GM12878 (cell line): Measurements from ENCODE around the gene SMAGP. TPM values are rescaled to one million over a fixed set of nuclear protein-coding genes. Genes with fewer than 3 reads are reported as not detected.

Experiments
- ATAC-seq: fragments of 200-7000 bp; cut with Tn5 transposase; 3 replicates; pipeline ENCODE4 v1.9.1; 2020; ENCODE audit warnings: mild to moderate bottlenecking, moderate library complexity
- BruUV-seq: library from RNA; stranded (reverse); fragments of 400-500 nt; replicated peaks from 2 replicates; lab custom pipeline; 2021; lab: Mats Ljungman, UMichigan
- CTCF ChIA-PET: fragments of 300-600 bp; sonication (Branson Sonifier 250); formaldehyde crosslinking; extraction: SDS; loops from one replicate; lab custom pipeline; 2021; ENCODE audit warnings: inconsistent platforms; lab: Yijun Ruan, JAX
- POLR2A ChIA-PET: fragments of 350-600 bp; formaldehyde crosslinking; extraction: SDS; loops from one replicate; lab custom pipeline; 2021; ENCODE audit warnings: inconsistent platforms; lab: Charles Lee
- RAD21 ChIA-PET: fragments of 300-600 bp; sonication (Branson Sonifier 250); formaldehyde crosslinking; loops from one replicate; lab custom pipeline; 2023; ENCODE audit warnings: antibody characterized with exemption; ENCODE audit not compliant: unreplicated experiment; lab: Charles Lee
- SMC1A ChIA-PET: fragments of 300-600 bp; sonication (Branson Sonifier 250); formaldehyde crosslinking; loops from one replicate; lab custom pipeline; 2023; ENCODE audit not compliant: unreplicated experiment, uncharacterized antibody; lab: Charles Lee
- DNase-seq: peaks from one replicate; pipeline ENCODE4 v3.0.0-alpha.2; 2011; ENCODE audit warnings: low read depth, low spot score
- FAIRE-seq: peaks from 3 replicates; lab custom pipeline; 2011; peaks lifted over from hg19 to GRCh38; lab: Jason Lieb, UNC
- H2AFZ ChIP-seq: 2 replicates; pipeline ENCODE4 v1.6.0; 2011; ENCODE audit warnings: low read depth, low read length, control low read depth; ENCODE audit not compliant: control insufficient read depth
- H3K27ac ChIP-seq: 2 replicates; pipeline ENCODE4 v1.5.1; 2011; ENCODE audit warnings: control low read depth; ENCODE audit not compliant: control insufficient read depth, insufficient read depth
- H3K27me3 ChIP-seq, 2 experiments: replicated peaks in 1 of 2; 2 replicates each; pipeline versions ENCODE4 v1.6.0 to v1.6.1; 2011; ENCODE audit warnings: low read length in 1 of 2; ENCODE audit not compliant: control insufficient read depth in 2 of 2, insufficient read depth in 2 of 2
- H3K36me3 ChIP-seq, 2 experiments: 2 replicates each; pipeline ENCODE4 v1.5.1; 2011; ENCODE audit warnings: low read length in 1 of 2; ENCODE audit not compliant: control insufficient read depth in 2 of 2, insufficient read depth in 2 of 2
- H3K4me1 ChIP-seq: 2 replicates; pipeline ENCODE4 v1.6.1; 2011; ENCODE audit warnings: mild to moderate bottlenecking, low read length, moderate library complexity, mixed read lengths; ENCODE audit not compliant: control insufficient read depth, insufficient read depth
- H3K4me2 ChIP-seq: 2 replicates; pipeline ENCODE4 v1.6.0; 2011; ENCODE audit warnings: control low read depth; ENCODE audit not compliant: control insufficient read depth, insufficient read depth
- H3K4me3 ChIP-seq: fragments of 200-600 bp; sonication (generic); 2 replicates; pipeline ENCODE4 v1.5.1; 2016
- H3K79me2 ChIP-seq: 2 replicates; pipeline ENCODE4 v1.6.0; 2011; ENCODE audit warnings: low read length; ENCODE audit not compliant: control insufficient read depth, insufficient read depth
- H3K9ac ChIP-seq: 2 replicates; pipeline ENCODE4 v1.8.0; 2011; ENCODE audit warnings: low read length, control low read depth, mixed read lengths; ENCODE audit not compliant: control insufficient read depth, insufficient read depth
- H3K9me3 ChIP-seq: replicated peaks from 3 replicates; pipeline ENCODE4 v1.5.1; 2011; ENCODE audit warnings: mild to moderate bottlenecking, low read length; ENCODE audit not compliant: control insufficient read depth, insufficient read depth
- H4K20me1 ChIP-seq: 2 replicates; pipeline ENCODE4 v1.6.0; 2011; ENCODE audit not compliant: control insufficient read depth, insufficient read depth
- BCLAF1 ChIP-seq: fragments of 450-650 bp; IDR thresholded peaks from 2 replicates; pipeline ENCODE4 v1.6.1; 2017; ENCODE audit warnings: antibody characterized with exemption, mild to moderate bottlenecking, moderate library complexity
- CBFB ChIP-seq: IDR thresholded peaks from 2 replicates; pipeline ENCODE4 v1.6.1; 2016; ENCODE audit warnings: antibody characterized with exemption, low read depth
- E4F1 ChIP-seq: fragments of 450-650 bp; IDR thresholded peaks from 2 replicates; pipeline ENCODE4 v1.6.1; 2018; ENCODE audit warnings: borderline replicate concordance, mild to moderate bottlenecking; ENCODE audit not compliant: partially characterized antibody
- ESRRA ChIP-seq: IDR thresholded peaks from 2 replicates; pipeline ENCODE4 v1.6.1; 2012; ENCODE audit warnings: mild to moderate bottlenecking, low read length, improper control_type of control experiment
- HSF1 ChIP-seq: fragments of 150-350 bp; IDR thresholded peaks from 2 replicates; pipeline ENCODE4 v1.6.1; 2014; ENCODE audit warnings: mild to moderate bottlenecking, low read depth, low read length
- MTA2 ChIP-seq: fragments of 450-650 bp; IDR thresholded peaks from 2 replicates; pipeline ENCODE4 v1.6.1; 2016; ENCODE audit warnings: low read depth, mild to moderate bottlenecking, moderate library complexity
- NBN ChIP-seq: fragments of 450-650 bp; IDR thresholded peaks from 2 replicates; pipeline ENCODE4 v1.6.1; 2016
- NFXL1 ChIP-seq: fragments of 450-650 bp; IDR thresholded peaks from 2 replicates; pipeline ENCODE4 v1.6.1; 2017; ENCODE audit warnings: antibody characterized with exemption, mild to moderate bottlenecking, borderline replicate concordance
- NR2C2 ChIP-seq: IDR thresholded peaks from 2 replicates; pipeline ENCODE4 v1.6.1; 2011; ENCODE audit warnings: borderline replicate concordance, low read depth; ENCODE audit not compliant: control insufficient read depth, insufficient read length
- PML ChIP-seq: IDR thresholded peaks from 2 replicates; pipeline ENCODE4 v1.6.1; 2012; ENCODE audit warnings: low read length, inconsistent platforms
- PRDM15 ChIP-seq: fragments of 450-650 bp; formaldehyde crosslinking; IDR thresholded peaks from 2 replicates; pipeline ENCODE4 v1.4.0; 2020; ENCODE audit warnings: mild to moderate bottlenecking, moderate library complexity
- RBBP5 ChIP-seq: fragments of 200-600 bp; sonication (generic); conservative IDR thresholded peaks from 2 replicates; pipeline ENCODE4 v1.6.1; 2016
- STAT3 ChIP-seq: IDR thresholded peaks from 2 replicates; pipeline ENCODE4 v1.6.1; 2011; ENCODE audit warnings: low read depth, low read length, improper control_type of control experiment
- TCF3 ChIP-seq: IDR thresholded peaks from 2 replicates; pipeline ENCODE4 v1.6.1; 2012; ENCODE audit warnings: low read depth, mild to moderate bottlenecking, low read length, borderline replicate concordance; ENCODE audit not compliant: insufficient read depth
- WGBS: methylation state at CpG from one replicate; pipeline ENCODE4 v1.1.6; 2016; ENCODE audit warnings: low lambda C conversion rate; ENCODE audit not compliant: insufficient replicate concordance, insufficient coverage; ENCODE audit errors: missing lambda C conversion rate; 5-methylcytosine and 5-hydroxymethylcytosine counted together
- in situ Hi-C: fragments of 300-500 bp; cut with MboI; formaldehyde crosslinking; loops from 9 replicates; pipeline ENCODE4 v1.14.3; 2018; ENCODE audit warnings: mixed read lengths
- intact Hi-C: fragments of 100-400 bp; cut with micrococcal nuclease; formaldehyde crosslinking; loops from one replicate; pipeline ENCODE4 v1.14.2; 2022; ENCODE audit not compliant: unreplicated experiment
- polyA plus RNA-seq, 11 experiments: library from polyadenylated mRNA; depleted of rRNA in 4 of 11; unstranded in 6 of 11; stranded (reverse) in 5 of 11; fragments of >200 nt; fragmentation: Nextera tagmentation in 4 of 11; fragmentation: Illumina TruSeq in 1 of 11; extraction: Ambion mirVana in 4 of 11; extraction: Trizol in 1 of 11; gene quantifications; 1 replicate in 1 of 11; 2 replicates in 10 of 11; pipeline versions ENCODE4 v1.2.1 to v1.2.3, GENCODE V29; 2011 to 2016; ENCODE audit warnings: inconsistent platforms in 2 of 11, missing spikeins in 2 of 11, low read depth in 1 of 11
- total RNA-seq, 4 experiments: library from RNA; depleted of rRNA in 3 of 4; stranded (reverse); fragments of >200 nt in 3 of 4; fragmentation: Illumina TruSeq in 1 of 4; extraction: Trizol in 1 of 4; gene quantifications; 2 replicates each; pipeline versions ENCODE4 v1.2.1 to v1.2.3, GENCODE V29; 2013 to 2021

SMAGP gene
- total and polyA plus RNA-seq, 10 of the 15 experiments (the other 5 are each of a cell fraction or from before 2014, with no cell fraction given) = 0.42 to 7.1 (median 3.9) TPM

GRCh38 chr12:51214895-51215294, 55.3 kb downstream of the SMAGP start:
- RAD21 ChIA-PET = no interaction called here
- no peak for FAIRE-seq
- TF ChIP-seq HSF1 = no peak
- no peak for TF ChIP-seq RBBP5
- no peak for TF ChIP-seq E4F1
- TF ChIP-seq MTA2 = no peak
- no peak for TF ChIP-seq PRDM15 (CRISPR knock-in tag)
- TF ChIP-seq STAT3 = no peak
- no peak for TF ChIP-seq TCF3
- no peak for TF ChIP-seq PML
- no peak for TF ChIP-seq NR2C2
- no peak for TF ChIP-seq CBFB
- no peak for TF ChIP-seq NFXL1
- TF ChIP-seq NBN = no peak
- no peak for TF ChIP-seq BCLAF1
- TF ChIP-seq ESRRA = no peak

More at GRCh38 chr12:51214895-51215294, 55.3 kb downstream of the SMAGP start:
- Histone ChIP-seq H4K20me1 (no peaks in the 10 kb centered on the region), H3K79me2 (no peaks in the 10 kb centered on the region; the same call in 1 of the 2 replicates), H2AFZ (no peak overlapping the region), H3K9ac (no peak overlapping the region), H3K9me3 (no peaks in the 10 kb centered on the region), H3K4me2 (no peak overlapping the region), H3K27ac (no peak overlapping the region), H3K36me3 (no peaks in the 10 kb centered on the region), H3K27me3 (no peaks in the 10 kb centered on the region), H3K4me1 (peaks cover 4% of the 10 kb centered on the region; the same call in 1 of the 2 replicates), H3K4me3 (no peak overlapping the region)
- no TSS peak for BruUV-seq
- ChIA-PET SMC1A (interaction anchor here (1.3 kb wide), 1 partner anchor 9 kb away, joined by 3 read pairs; no protein-coding TSS in a partner anchor), CTCF (interaction anchor here (1.0 to 1.5 kb wide), 2 partner anchors 48 to 127 kb away, joined by 3 to 4 read pairs; no protein-coding TSS in a partner anchor), POLR2A (interaction anchor here (0.6 to 1.5 kb wide), 2 partner anchors 132 to 166 kb away, joined by 3 to 4 read pairs; no protein-coding TSS in a partner anchor)
- 94% methylated on average over 5 of the region's 5 CpGs for WGBS
- in situ Hi-C loops (no loop called here), intact Hi-C loops (no loop called here)
- ATAC-seq = no peak
- no peak for DNase-seq
